Left forelimb (tissue), 1 donor: ENCODE results near the gene ZNF468.
"Not testable (repeated sequence)": the region's sequence is repeated elsewhere in the genome, so short reads cannot be mapped to it uniquely, and the experiment has no call there.

Source experiments
- DNase-seq: peaks from one replicate; pipeline ENCODE4 v3.0.0-alpha.2; 2018; ENCODE audit warnings: low spot score

Gene ZNF468

GRCh38 chr19:52825765-52826164, 31.7 kb downstream of the ZNF468 start:
- no peak for DNase-seq

- DNase-seq: no peak
These were observed 33.7 kb downstream of the ZNF468 start for GRCh38 chr19:52823676-52824075.

GRCh38 chr19:52821204-52821960, 36.0 kb downstream of the ZNF468 start, which contains the start of gene ZNF28:
ZNF28 (minus strand) TSS chr19:52821633; CDS start chr19:52817958, 3,675 bp downstream.
- not testable (repeated sequence) for DNase-seq

- DNase-seq: not testable (repeated sequence)
These were observed 36.8 kb downstream of the ZNF468 start for GRCh38 chr19:52820472-52821203.

- DNase-seq: no peak
These were observed 47.6 kb downstream of the ZNF468 start for GRCh38 chr19:52809801-52810200.

- not testable (repeated sequence) for DNase-seq
These were observed 57.3 kb downstream of the ZNF468 start for GRCh38 chr19:52799950-52800640.

- no peak for DNase-seq
These were observed 68.0 kb downstream of the ZNF468 start for GRCh38 chr19:52789440-52789839.
